ENCODE data around the gene TIPARP.
"Not testable (repeated sequence)": the region's sequence is repeated elsewhere in the genome, so short reads cannot be mapped to it uniquely, and the experiment has no call there.

TIPARP gene

DNA sequence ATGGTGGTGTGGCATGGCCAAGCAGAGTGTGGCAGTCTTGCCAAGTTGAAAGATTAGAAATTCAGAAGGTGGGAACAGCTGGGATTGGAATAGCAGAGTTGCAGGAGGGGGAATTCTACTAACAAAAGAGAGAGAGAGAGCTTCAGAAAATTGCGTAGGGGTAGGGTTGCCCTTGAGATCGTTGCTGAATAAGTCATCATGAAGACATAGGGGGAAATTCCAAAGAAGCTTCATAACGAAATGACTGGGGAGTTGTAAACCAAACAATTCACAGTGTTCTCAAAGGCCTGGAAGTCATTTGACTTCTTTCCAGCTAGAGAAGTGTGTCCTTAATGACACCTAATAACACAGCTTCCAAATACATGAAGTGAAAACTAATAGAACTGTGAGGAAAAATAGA lies 26.3 kb upstream of the TIPARP start:
- DNase-seq: no peak

DNA sequence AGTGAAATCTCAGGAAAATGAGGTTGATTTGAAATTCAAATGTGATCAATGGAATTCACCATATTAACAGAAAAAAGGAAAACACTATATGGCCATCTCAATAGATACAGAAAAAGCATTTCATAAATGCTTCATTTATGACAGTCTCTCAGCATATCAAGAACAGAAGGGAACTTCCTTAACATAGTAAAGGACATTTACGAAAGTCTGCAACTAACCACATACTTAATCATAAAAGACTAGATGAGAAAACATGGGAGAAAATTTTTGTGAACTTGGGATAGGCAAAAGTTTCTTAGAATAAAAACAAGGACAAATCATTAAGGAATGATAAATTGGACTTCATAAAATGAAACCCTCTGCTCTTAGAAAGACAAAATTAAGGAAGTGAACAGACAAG lies 24.7 kb upstream of the TIPARP start:
- no peak for DNase-seq

DNA sequence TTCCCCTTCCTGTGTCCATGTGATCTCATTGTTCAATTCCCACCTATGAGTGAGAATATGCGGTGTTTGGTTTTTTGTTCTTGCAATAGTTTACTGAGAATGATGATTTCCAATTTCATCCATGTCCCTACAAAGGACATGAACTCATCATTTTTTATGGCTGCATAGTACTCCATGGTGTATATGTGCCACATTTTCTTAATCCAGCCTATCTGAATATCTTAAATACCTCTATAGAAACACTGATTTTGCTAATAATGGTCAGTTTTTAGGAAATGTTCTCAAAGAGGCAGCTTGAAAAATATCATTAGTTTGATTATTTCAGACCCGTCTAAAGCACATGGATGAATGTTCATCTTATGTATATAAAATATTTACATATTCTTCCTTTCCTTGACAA lies 21.7 kb upstream of the TIPARP start:
- DNase-seq: not testable (repeated sequence)

DNA sequence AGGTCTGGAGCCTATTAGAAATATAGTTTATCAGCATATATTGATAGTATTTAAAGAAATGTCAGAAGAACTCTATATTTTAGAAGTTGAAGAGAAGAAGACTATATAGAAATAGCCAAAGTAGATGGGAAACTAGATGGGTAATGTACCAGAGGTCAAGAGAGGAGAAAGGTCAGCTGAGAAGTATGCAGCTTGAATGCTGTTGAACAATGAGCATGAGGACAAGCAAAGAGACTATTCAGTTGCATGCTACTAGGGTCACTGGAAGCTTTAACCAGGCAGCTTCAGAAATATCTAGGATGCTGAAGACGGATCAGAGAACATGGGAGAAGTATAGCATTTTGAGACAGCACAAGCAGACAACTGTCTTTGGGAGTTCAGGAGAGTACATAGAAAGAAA lies 19.6 kb upstream of the TIPARP start:
- no peak for DNase-seq

DNA sequence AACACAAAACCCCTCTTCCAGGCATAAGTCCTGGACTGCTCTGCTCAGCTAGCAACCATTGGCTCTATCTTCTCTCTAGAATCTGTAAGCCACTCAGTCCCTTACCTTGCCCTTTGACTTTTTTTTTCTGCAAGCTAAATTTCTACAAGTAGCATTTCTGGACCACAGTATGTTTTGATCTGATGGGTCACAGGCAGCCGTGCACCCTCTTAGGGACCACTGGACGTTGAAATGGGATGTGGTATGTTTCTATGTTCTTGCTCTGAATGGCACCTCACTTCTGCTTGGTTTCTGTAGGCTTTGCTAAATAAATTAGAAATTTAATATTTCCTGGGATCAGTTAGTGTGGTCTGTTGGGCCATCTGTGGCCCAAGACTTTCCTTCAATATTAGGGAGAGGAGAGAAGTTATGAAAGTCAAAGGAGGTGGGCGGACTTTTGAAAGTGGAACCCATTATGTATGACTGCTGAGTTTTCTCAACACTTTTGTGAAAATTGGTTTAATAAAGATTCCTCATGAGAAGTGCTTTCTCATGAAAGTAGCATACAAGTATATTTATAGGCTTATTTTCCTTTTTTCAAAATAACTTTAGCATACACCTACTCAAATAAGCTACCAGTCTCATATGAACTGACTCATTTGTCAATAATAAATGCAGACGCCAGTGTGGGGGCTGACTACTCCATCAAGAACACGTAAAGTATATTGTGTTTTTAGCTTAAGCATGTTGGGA lies 18.4 kb upstream of the TIPARP start:
- no peak for DNase-seq

DNA sequence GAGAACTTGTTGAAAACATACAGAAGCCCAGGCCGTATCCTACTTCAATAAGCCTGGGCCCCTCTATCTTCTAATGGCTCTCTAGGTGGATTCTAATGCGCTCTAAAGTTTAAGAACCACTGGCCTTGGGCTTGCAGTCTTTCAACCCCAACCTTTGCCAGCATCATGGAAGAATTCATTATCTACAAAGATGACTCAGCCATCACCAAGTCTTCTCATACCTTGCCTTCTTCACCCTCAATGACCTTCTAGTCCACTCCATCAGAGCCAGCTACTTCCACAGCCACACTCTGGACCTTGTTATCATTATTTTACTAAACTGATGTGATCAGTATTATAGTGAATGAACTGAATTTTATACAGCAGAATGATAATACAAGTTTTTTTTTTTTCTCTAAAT lies 16.9 kb upstream of the TIPARP start:
- no peak for DNase-seq

DNA sequence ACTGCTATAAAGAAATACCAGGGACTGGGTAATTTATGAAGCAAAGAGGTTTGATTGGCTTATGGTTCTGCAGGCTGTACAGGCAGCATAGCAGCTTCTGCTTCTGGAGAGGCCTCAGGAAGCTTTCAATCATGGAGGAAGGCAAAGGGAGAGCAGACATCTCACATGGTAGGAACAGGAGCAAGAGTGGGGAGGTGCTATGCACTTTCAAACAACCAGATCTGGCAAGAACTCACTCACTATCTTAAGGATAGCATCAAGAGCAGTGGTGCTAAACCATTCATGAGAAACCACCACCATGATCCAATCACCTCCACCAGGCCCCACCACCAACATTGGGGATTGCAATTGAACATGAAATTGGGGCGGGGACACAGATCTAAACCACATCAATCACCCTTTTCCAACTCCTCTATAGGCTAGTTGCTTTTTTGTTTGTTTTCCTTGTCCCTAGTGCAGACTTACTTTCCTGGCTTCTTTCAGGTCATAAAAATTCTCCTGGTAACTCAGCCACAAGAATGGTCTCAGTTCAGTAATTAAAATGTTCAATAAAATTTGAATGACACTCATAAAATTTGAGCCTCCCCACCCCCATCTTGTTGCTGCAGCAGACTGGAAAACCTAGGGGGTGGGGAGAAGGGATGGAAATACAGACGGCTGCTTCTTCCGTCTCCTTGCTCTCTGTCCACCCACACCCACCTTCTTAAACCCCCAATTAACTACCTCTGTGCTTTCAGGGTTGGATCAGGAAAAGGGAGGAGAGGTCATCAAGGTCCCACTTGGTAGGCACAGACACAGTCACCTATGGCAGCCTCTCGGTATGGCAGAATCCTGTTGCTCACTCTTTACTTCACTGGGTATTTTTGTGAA lies 16.3 kb upstream of the TIPARP start:
- no peak for DNase-seq

DNA sequence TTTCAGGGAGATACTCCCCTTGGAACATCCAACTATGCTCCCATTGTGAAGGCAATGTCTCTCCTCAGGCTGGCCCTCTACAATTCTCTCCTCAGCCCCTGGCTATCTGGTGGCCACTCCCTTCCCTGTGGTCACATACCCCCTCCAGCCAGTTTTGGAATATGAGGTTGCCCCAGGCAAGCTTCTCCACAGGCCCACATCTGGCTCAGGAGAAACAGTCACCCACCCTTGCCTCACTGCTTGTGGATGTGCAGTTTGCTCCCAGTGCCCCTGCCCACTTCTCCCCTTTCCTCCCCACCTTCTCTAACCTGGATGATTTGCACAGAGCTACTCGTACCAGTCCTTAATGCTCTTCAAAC lies 15.7 kb upstream of the TIPARP start:
- DNase-seq: no peak

DNA sequence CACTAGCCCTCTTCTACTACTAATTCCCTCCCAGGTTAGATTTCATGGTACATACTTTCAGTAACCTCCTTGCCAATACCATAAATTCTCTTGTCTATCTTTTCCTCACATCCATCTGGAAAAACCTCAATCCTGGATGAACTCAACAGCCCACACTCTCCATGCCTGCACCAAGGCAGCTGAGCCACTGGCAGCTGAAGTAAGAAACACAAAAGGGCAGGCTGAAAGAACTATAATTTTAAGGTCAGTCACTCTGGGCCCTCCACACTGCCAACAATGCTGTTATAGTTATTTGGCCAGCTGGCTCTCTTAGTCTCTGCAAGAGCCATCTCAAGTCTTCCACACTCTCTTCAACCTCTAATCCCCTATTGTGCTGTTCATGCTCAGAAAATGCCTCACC lies 15.1 kb upstream of the TIPARP start:
- no peak for DNase-seq

DNA sequence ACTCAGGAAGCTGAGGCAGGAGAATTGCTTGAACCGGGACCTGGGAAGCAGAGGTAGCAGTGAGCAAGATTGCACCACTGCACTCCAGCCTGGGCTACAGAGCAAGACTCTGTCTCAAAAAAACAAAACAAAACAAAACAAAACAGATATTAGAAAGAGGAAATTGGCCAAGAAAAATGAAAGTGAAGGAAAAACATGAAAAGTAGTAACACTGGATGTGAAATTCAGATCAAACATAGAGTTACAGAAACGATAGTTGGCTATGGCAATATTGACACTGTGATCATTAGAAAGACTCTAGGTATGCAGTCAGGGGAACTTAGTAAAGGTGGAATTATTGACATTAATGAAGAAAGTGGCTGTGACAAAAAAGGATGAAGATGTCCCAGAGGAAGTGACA lies 13.2 kb upstream of the TIPARP start:
- DNase-seq: no peak

DNA sequence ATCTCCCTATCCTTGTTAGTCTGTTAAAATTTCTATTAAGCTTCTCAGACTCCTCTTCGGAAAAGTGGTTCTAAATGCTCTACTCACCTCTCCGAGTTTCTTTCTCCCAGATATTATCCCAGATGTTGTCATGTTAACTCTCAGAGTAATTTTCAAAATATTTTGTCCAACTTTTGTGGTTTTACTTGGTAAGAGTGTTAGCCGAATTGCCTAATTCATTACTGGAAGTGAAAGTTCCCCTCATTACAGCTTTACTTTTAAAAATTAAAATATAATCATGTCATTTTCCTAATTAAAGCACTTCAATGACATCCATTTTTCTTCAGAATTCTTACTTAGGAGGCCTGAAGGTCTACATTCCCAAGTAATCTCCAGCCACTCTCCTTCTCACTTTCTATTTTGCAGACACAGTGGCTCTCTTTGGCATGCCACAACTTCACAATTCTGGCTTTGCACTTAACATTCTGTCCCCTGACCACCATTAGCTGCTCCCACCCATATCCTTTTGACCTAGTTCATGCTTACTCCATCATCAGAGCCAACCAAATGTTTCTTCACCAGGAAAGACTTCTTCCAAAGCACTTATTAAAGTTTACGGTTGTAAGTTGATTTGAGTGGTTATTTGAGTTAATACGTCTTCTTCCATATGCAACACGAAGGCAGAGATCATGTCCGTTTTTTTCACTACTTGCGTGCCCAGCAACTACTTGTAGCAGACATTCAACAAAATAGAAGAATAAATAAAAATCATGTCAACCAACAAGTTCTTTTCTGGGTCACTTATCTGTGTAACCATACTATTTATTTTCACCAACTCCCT lies 10.2 kb upstream of the TIPARP start:
- no peak for DNase-seq

DNA sequence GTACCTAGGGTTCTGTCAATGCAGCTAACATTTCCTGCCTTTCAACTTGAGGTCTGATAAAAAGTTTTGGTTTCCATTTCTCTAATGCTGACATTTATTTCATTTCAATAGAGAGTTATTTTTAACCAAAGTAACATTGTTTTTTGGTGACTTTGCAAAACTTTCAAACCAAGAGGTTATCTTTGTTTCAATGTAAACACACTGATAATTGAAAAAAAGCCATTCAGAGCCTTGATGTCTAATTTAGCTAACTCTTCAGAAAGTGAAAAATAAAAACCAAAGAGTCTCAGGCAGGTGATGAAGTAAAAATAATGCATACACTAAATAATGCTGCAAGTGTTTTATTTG lies 9.6 kb upstream of the TIPARP start:
- DNase-seq: no peak

DNA sequence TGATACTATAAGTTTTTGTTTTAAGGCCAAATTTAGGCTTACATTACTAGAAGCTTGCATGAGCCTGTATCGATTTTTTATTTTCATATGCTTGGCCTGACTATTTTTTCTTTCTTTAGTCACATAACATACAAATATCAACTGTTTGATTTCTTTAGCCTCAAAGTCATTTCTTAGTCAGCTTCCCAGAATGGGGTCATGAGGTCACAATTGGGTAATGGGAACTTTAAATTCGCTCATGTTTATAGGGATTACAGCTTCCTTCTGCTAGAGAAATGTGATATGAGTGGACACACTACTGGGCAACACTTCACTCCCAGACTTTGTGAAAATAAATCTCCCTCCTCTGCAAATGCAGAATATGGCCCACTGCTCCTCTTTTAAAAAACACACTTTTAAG lies 9.1 kb upstream of the TIPARP start:
- DNase-seq: no peak

DNA sequence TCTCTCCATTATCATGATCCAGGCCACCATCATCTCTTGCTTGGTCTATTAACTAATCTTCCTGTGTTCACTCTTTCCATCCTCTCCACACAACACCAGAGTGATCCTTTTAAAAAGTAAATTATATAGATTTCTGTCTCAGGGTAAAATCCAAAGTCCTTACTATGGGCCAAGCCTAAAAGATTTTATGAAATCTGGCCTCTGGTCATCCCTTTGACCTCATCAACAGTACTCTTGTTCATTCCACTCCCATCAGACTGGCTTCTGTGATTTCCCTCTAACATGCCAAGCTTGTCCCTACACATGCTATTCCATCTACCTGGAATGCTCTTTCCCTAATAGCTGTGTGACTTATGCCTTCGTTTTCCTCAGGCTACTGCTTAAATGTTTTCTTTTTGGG lies 8.3 kb upstream of the TIPARP start:
- no peak for DNase-seq

DNA sequence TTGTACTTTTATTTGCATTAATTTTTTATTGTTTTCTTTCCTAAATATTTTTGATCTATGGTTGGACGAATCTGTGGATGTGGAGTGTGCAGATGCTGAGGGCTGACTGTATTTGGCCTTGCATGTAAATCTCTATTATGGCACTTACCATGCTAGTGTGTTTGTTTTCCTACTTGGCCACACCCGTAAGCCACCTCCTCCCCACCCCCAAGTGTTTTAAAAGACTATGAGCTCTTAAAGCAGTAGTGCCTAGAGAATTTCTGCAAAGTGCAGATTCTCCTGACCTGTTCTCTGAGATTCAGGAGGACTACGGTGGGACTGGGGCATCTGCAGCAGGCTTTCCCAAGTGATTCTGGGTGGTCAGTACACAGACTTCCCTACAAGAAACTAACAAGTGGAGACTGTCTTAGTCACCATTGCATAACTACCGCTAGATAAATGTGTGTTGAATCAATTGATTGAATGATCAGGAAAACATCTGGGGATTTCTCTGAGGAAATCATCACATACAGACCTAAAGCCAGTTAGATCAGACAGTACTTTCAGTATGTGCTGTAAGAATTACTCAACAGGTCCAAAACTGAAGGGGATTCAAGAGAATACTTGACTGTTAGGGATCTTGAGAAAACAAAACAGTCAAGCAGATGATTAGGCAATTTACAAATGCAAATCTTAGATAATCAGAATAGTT lies 6.2 kb upstream of the TIPARP start:
- no peak for DNase-seq

DNA sequence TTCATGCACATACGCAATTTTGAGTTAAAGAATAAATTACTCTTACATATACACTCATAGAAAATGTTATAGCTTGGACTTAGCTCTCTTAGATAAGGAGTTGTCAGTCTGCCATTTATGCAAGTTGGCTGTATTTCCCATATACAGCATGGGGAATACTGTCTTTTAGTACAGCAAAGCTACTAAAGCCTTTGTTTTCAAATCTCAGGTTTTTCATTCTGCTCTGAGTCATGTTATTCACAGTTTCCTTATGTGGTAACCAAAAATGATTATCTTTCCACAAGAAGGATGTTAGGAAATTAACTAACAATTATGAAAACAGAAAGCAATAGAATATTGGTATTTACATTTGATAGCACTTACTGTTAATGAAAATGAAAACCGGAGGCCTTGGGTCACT lies 4.3 kb upstream of the TIPARP start:
- no peak for DNase-seq

DNA sequence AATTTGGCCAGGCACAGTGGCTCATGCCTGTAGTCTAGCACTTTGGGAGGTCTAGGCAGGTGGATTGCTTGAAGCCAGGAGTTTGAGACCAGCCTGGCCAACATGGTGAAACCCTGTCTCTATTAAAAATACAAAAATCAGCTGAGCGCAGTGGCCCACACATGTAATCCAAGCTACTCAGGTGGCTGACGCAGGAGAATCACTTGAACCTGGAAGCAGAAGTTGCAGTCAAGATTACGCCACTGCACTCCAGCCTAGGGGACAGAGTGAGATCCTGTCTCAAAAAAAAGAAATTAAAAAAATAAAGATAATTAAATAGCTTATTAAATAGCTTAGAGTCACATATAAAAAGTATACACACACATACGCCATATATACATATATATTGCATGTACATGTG lies 3.7 kb upstream of the TIPARP start:
- DNase-seq: no peak

DNA sequence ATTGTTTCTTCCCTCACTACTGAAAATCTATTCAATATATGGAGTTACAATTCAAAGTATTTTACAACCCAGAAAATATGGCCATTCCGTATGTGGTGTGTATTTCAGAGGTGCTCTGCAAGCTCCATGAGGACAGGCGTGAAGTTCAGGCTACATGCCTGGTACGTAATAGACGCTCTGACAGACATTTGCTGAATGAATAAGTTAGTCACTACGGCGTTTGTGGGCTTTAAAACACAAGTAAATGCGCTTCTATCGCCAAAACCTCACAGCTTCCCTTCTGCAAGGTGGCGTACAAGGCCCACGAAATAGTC lies 701 bp upstream of the TIPARP start:
- no peak for DNase-seq

DNA sequence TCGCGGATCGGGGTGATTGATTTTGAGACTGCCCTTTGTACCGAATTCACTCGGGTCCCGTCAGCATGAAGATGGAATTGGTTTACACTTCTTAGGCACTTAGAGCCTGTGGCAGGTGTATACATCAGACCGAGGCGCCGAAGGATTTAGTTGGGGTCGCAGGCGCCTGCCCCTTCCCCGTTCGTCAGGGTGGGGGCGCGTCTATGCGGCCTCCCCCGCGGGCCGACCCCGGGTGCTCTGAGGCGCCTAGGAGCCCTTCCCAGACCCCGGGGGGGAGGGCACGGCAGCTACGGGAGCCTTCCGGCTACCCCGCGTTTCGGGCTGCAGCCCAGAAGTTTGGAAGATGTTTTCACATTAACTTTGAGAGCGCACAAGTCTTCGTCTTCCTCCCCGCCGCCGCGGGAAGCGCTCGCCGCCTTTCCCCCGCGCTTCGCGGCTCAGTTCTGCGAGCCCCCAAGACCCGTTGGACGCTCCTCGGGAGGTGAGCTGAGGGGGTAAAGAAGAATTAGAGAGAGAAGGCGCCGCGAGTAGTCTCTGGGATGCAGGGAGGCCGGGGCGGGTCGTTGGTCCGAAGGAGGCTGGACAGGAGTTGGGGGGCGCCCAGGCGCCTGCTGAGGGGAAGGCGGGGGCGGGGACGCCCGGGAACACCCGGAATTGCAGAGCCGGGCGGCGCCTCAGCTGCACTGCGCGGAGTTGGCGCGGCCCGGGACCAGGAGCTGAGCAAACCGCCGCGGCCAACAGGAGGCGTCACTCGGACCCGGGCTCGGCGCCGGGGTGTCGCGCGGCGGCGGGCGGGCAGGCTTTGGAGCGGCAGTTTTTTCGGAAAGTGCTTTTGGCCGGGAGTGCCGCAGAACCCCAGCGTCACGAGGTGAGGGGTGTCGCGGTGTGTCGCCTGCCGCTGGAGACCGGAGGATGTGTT lies 780 bp downstream of the TIPARP start:
- peak; percentile 27 to 86 (median 72) for DNase-seq

DNA sequence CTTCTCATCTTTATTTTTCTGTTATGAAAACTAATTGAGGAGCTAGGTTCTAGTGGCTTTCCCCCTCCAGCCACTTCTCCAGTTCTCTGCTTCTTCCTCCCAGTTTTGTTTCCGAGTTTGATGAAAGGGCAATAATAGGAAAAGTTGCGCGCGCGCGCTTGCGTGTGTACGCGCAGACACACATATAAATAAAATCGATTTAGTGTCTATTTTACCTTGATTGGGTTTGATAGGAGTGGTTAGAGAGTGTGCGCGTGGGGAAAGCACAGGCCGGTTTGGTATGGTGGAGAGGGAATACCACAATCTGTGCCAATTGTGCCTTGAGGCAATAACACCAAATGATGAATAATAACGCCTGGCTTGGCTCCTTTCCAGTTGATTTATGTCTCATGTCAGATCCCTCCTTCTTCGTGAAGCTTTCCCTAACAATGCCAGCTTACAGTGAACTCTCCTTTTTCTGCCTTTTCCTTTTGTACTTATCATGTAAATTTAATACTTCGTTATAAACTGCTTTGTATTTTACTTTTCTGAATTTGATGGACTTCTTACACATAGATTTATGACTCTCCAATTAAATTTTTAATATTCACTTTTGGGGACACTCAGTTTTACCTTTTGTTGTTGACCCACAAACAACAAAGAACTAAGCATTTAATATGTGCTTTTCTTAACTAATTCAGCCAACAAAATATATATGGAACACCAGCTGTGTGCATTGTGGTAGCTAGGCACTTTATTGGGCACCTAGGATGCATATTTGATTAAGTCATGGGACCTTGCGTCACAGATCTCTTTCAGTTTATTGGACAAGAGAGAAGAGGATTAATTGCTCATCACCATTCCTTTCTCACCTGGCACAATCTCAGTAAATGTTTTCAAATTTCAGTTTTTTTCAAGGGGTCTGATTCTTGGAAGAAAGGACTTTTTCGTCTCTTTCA lies 1.7 kb downstream of the TIPARP start:
- DNase-seq: peak in 2 of 6 experiments; percentile 3 to 26

Data from stimulated activated naive CD4-positive, alpha-beta T cell (primary cell).